Activated gamma-delta T cell treated with anti-CD3 and anti-CD28 coated beads, Interleukin-2, amount 50 U/mL, for 16 hours (primary cell): ENCODE results near the gene MLST8.
"Not testable (repeated sequence)": the region's sequence is repeated elsewhere in the genome, so short reads cannot be mapped to it uniquely, and the experiment has no call there.

Source experiments
- DNase-seq: peaks from one replicate; pipeline ENCODE4 v3.0.0-alpha.2; 2020; ENCODE audit warnings: low read depth

Gene MLST8

GRCh38 chr16:2190002-2190658, 15.1 kb upstream of the MLST8 start:
- no peak for DNase-seq

GRCh38 chr16:2190659-2191445, 14.4 kb upstream of the MLST8 start:
- DNase-seq, result no peak

- DNase-seq, result no peak
Observed at GRCh38 chr16:2191446-2191706, 13.9 kb upstream of the MLST8 start.

- DNase-seq, result no peak
Observed at GRCh38 chr16:2194166-2194834, 11.0 kb upstream of the MLST8 start.

GRCh38 chr16:2194852-2195321, 10.4 kb upstream of the MLST8 start:
- DNase-seq, result no peak

GRCh38 chr16:2195322-2196161, 9.7 kb upstream of the MLST8 start:
- DNase-seq, result no peak

- no peak for DNase-seq
Observed at GRCh38 chr16:2196162-2196980, 8.9 kb upstream of the MLST8 start, which contains the start of gene CASKIN1. CASKIN1 (minus strand) TSS chr16:2196605; CDS start chr16:2196432, 173 bp downstream.

GRCh38 chr16:2196981-2197511, 8.2 kb upstream of the MLST8 start:
- no peak for DNase-seq

GRCh38 chr16:2197765-2198164, 7.5 kb upstream of the MLST8 start:
- DNase-seq, result no peak

- DNase-seq, result no peak
Observed at GRCh38 chr16:2198283-2198682, 7.0 kb upstream of the MLST8 start.

GRCh38 chr16:2199095-2199494, 6.2 kb upstream of the MLST8 start:
- DNase-seq, result no peak

GRCh38 chr16:2199621-2200139, 5.6 kb upstream of the MLST8 start:
- DNase-seq, result no peak

- DNase-seq, result no peak
Observed at GRCh38 chr16:2200313-2200712, 4.9 kb upstream of the MLST8 start.

- DNase-seq, result not testable (repeated sequence)
Observed at GRCh38 chr16:2203119-2203688, 2.0 kb upstream of the MLST8 start.

- DNase-seq, result no peak
Observed at GRCh38 chr16:2204416-2205103, 694 bp upstream of the MLST8 start.

GRCh38 chr16:2205967-2206313, 686 bp downstream of the MLST8 start:
- DNase-seq, result no peak

- no peak for DNase-seq
Observed at GRCh38 chr16:2206420-2206779, 1.1 kb downstream of the MLST8 start.

- DNase-seq, result no peak
Observed at GRCh38 chr16:2206780-2207433, 1.7 kb downstream of the MLST8 start.

GRCh38 chr16:2207872-2208271, 2.6 kb downstream of the MLST8 start:
- DNase-seq, result no peak

GRCh38 chr16:2208308-2208707, 3.1 kb downstream of the MLST8 start:
- no peak for DNase-seq
